NB4 (cell line): Measurements from ENCODE around the gene RANBP10.
"Not testable (repeated sequence)": the region's sequence is repeated elsewhere in the genome, so short reads cannot be mapped to it uniquely, and the experiment has no call there.

Source experiments
- DNase-seq: peaks from one replicate; pipeline ENCODE4 v3.0.0; 2010; ENCODE audit warnings: low read depth
- H3K4me3 ChIP-seq: one replicate; pipeline ENCODE4 v1.5.1; 2011; ENCODE audit warnings: mild to moderate bottlenecking, low read depth, low read length, moderate library complexity
- CTCF ChIP-seq: IDR thresholded peaks from one replicate; pipeline ENCODE4 v1.5.1; 2012; ENCODE audit warnings: low read depth, low read length
- MAX ChIP-seq: IDR thresholded peaks from 2 replicates; pipeline ENCODE4 v1.6.1; 2011; ENCODE audit warnings: low read depth, low read length
- MYC ChIP-seq: IDR thresholded peaks from 2 replicates; pipeline ENCODE4 v1.6.1; 2011; ENCODE audit warnings: low read depth, low read length
- POLR2A ChIP-seq: IDR thresholded peaks from 2 replicates; pipeline ENCODE4 v1.6.1; 2011; ENCODE audit warnings: mild to moderate bottlenecking; ENCODE audit not compliant: insufficient read length; ENCODE audit errors: extremely low read depth

Gene RANBP10

DNA sequence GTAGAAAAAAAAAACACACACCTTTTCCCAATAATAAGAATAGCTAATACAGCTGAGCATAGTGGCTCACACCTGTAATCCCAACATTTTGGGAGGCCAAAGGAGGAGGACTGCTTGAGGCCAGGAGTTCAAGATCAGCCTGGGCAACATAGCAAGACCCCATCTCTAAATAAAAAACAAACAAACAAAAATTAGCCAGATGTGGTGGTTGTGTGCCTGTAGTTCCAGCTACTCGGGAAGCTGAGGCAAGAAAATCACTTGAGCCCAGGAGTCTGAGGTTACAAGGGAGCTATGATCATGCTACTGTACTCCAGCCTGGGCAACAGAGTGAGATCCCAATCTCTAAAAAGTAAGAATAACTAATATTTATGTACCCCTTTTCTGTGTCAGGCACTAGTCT is 44.4 kb downstream of the RANBP10 start:
- DNase-seq, result no peak
- H3K4me3 ChIP-seq, result no peak overlapping the region
- TF ChIP-seq MAX (no peak), POLR2A (no peak), MYC (no peak), CTCF (no peak)

- no peak for TF ChIP-seq CTCF
- no peak for TF ChIP-seq MAX
- TF ChIP-seq MYC, result no peak
- no peak for TF ChIP-seq POLR2A
- no peak overlapping the region for H3K4me3 ChIP-seq
- no peak for DNase-seq
Measured at GRCh38 chr16:67760956-67761230, 45.5 kb downstream of the RANBP10 start.

GRCh38 chr16:67760206-67760955 is 46.0 kb downstream of the RANBP10 start:
- no peak for TF ChIP-seq CTCF
- no peak for TF ChIP-seq POLR2A
- no peak for TF ChIP-seq MYC
- TF ChIP-seq MAX, result no peak
- peak; percentile 25 for DNase-seq
- no peak overlapping the region for H3K4me3 ChIP-seq

- no peak overlapping the region for H3K4me3 ChIP-seq
- TF ChIP-seq POLR2A (no peak), CTCF (no peak), MAX (no peak), MYC (no peak)
- DNase-seq, result no peak
Measured at GRCh38 chr16:67758966-67759365, 47.4 kb downstream of the RANBP10 start.

- H3K4me3 ChIP-seq, result no peak overlapping the region
- DNase-seq, result no peak
- TF ChIP-seq MYC (no peak), POLR2A (no peak), MAX (no peak), CTCF (no peak)
Measured at GRCh38 chr16:67758006-67758405, 48.4 kb downstream of the RANBP10 start.

DNA sequence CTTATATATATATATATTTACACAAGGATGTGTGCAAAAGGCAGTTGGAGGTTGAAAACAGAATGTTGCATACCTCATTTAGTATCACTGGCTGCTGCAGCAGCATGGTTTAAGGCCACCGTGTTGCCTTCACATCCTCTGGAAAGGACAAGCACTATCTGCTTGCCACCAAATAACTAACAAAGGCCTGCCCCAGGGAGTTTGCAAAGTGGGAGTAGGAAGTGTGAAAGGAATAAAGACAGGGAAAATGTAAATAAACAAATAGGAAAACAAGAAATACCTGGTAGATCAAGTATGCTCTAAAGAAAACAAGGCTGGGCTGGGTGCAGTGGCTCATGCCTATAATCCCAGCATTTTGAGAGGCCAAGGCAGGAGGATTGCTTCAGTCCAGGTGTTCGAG is 53.7 kb downstream of the RANBP10 start:
- DNase-seq, result no peak
- no peak for TF ChIP-seq CTCF
- no peak for TF ChIP-seq MAX
- no peak for TF ChIP-seq POLR2A
- no peak for TF ChIP-seq MYC
- no peak overlapping the region for H3K4me3 ChIP-seq

GRCh38 chr16:67751331-67751730 is 55.0 kb downstream of the RANBP10 start:
- H3K4me3 ChIP-seq, DNase-seq: not testable (repeated sequence)
